Fibroblast of skin of left biceps (primary cell): ENCODE data around the gene OR1L8.
"Not testable (repeated sequence)": the region's sequence is repeated elsewhere in the genome, so short reads cannot be mapped to it uniquely, and the experiment has no call there.

Experiments used
- DNase-seq, 2 experiments: peaks; one replicate each; pipeline ENCODE4 v3.0.0-alpha.2; 2013; ENCODE audit warnings: low read depth in 2 of 2

The OR1L8 gene, protein sequence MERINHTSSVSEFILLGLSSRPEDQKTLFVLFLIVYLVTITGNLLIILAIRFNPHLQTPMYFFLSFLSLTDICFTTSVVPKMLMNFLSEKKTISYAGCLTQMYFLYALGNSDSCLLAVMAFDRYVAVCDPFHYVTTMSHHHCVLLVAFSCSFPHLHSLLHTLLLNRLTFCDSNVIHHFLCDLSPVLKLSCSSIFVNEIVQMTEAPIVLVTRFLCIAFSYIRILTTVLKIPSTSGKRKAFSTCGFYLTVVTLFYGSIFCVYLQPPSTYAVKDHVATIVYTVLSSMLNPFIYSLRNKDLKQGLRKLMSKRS

GRCh38 chr9:122583284-122583683 lies at the start of gene OR1L8:
Gene OR1L8, minus strand, starts transcription at chr9:122583384. Its CDS starts 14,907 bp downstream, at chr9:122568477.
- DNase-seq: not testable (repeated sequence)

DNA sequence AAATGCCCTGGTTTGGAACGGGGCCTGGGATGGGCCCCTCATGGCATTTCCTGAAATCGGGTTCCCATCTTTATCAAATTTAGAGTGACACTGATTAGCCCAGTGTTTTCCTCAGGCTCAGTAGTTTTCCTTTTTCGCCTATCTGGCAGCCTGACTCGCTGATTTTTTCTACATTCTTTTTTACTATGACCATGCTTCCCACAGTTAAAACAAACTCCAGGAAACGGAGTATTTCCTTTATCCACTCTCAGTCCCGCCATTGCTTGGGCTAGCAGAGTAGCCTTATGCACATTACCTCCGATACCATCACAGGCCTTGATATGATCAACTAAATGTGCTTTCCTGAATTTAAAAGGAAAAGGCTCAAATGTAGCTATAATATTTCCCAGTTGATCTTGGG lies 36.8 kb upstream of the OR1L8 start:
- DNase-seq: no peak

- DNase-seq: no peak
Observed at GRCh38 chr9:122614362-122614761, 31.2 kb upstream of the OR1L8 start, which contains the start of gene OR1Q1. Gene OR1Q1, plus strand, starts transcription at chr9:122614738. Its CDS starts 0 bp downstream, at chr9:122614738.

GRCh38 chr9:122609804-122610203 lies 26.6 kb upstream of the OR1L8 start:
- no peak for DNase-seq

- no peak for DNase-seq
Observed at GRCh38 chr9:122606587-122606986, 23.4 kb upstream of the OR1L8 start.

DNA sequence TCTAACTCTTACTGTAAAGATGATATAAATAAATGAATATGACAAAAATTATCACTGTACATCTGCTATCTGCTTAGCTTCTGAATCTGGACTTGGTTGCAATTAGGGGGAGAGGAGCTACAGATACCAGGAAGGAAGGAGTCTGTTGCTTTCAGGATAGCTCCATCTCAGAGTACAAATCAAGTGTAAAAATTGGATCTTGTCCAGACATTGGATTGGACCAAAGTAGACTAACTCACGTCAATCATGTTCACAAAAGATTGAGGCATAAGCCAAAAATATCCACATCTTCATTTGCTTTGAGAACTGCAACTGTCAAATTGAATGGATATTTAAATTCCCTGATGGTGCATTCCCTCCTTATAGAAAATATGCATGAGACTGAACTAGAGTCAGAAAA lies 22.5 kb upstream of the OR1L8 start:
- DNase-seq: no peak

GRCh38 chr9:122580360-122580759 lies 2.8 kb downstream of the OR1L8 start:
- DNase-seq: no peak

- no peak for DNase-seq
Observed at GRCh38 chr9:122579874-122580273, 3.3 kb downstream of the OR1L8 start.

GRCh38 chr9:122572456-122572855 lies 10.7 kb downstream of the OR1L8 start:
- DNase-seq: no peak

DNA sequence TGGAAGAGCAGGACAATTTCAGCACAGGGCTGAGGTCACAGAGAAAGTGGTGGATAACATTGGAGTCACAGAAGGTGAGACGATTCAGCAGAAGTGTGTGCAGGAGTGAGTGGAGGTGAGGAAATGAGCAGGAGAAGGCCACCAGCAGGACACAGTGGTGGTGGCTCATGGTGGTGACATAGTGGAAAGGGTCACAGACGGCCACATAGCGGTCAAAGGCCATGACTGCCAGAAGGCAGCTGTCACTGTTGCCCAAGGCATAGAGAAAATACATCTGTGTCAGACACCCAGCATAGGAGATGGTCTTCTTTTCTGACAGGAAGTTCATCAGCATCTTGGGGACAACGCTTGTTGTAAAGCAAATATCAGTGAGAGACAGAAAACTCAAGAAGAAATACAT lies 15.3 kb downstream of the OR1L8 start:
- no peak for DNase-seq

- no peak for DNase-seq
Observed at GRCh38 chr9:122562134-122562760, 20.9 kb downstream of the OR1L8 start.

DNA sequence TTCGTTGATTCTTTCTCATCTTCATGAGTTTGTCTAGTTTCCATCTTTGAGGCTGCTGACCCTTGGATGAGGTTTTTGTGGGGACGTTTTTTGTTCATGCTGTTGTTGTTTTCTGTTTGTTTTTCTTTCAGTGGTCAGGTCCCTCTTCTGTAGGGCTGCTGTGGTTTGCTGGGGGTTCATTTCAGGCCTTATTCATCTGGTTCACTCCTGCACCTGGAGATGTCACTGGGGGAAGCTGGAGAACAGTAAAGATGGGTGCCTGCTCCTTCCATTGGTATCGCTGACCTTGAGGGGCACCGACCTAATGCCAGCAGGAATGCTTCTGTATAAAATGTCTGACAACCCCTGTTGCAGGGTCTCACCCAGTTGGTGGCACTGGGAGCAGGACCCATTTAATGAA lies 21.7 kb downstream of the OR1L8 start:
- no peak for DNase-seq

DNA sequence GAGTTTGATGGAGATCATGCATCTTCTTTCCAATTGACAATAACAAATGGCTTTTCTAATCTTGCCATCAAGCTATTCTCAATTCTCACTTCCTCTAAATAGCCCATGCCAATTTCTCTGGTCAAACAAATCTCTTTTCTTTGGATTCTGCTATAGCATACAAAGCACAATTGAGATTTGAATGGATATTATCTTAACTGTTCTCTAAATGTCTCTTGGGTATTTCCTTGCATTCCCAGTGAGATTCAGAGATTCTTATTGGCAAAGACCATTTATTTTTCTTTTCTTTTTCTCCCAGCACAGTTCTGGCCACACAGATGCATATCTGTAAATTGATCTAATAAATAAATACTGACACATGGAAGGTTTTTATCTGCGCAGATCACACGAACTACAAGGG lies 30.4 kb downstream of the OR1L8 start, which contains the start of gene OR1N2:
OR1N2 (plus strand) TSS at position 301 of the 400 bp plus-strand sequence. CDS start 100 bp downstream, outside the sequence.
- DNase-seq: no peak

DNA sequence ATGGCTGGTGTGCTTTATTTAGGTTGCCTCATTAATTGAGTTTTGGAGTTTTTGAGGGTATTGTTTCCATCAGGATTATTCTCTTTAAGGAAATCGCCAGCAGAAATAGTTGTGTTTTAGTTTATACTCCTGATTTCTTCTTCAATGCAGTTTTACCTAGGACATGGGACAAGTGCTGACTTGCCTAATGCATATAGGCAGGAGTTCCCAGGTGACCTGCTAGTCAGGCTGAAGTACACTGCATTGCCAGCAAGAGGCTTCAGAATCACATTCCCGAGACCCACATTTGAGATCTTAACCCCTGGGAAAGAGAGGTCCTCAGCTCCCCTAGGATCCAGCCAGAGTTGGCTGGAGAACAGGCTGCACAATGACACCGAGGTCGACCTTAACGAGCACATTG lies 31.8 kb downstream of the OR1L8 start:
- no peak for DNase-seq

GRCh38 chr9:122546196-122546595 lies 37.0 kb downstream of the OR1L8 start:
- no peak for DNase-seq

GRCh38 chr9:122538757-122539156 lies 44.4 kb downstream of the OR1L8 start:
- no peak for DNase-seq

GRCh38 chr9:122537066-122537465 lies 46.1 kb downstream of the OR1L8 start:
- DNase-seq: not testable (repeated sequence)

DNA sequence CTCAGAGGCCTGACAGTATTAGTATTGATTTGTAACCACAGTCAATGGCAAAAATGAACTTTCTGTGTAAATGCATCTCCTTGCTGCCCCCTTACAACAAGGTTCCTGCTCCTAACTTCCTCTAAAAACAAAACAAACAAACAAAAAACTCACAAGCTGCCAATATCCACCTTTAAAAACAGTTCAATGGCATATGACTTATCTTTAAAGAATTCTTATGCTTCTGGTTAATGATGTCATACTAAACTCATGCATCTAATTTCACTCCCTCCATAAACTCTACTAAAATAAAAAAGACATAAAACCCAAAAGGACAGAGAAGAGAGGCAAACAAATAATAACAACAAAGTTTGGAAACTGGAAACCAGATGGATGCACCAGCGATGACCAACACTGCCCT lies 47.0 kb downstream of the OR1L8 start:
- no peak for DNase-seq

DNA sequence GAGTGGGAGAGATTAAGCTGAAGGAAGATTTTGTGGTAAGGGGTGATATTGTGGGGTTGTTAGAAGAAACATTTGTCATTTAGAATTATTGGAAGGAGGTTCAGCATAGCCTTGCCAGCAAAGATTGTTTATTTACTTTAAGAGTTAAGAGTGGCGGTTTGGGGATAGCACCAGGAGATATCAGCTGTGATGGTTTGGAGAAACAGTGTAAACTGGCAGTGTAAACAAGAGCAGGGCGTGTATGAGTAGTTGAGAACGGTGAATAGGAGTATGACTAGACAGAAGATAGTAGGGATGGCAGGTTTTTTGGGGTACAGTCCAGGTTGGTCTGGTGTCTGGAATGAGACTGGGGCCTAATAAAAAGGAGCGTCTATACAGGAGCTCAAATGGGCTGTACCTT lies 52.0 kb downstream of the OR1L8 start:
- not testable (repeated sequence) for DNase-seq

DNA sequence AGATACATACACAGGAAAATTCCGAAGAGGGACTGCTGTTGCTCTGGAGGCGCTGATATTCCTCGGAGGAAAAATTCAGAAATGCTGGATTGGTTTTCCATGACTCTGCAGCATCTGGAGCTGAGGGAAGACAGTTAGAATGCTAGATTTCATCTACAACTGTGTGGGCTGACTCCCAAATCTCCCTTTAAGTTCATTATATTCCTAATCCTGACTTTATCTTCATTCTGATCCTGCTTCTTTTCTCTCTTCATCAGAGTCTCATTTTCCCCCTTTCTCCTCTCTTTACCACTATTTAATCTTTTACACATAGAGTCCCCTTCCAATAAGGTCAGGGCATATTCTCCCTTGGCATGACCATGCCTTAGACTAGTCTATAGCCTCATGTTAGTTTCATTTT lies 56.0 kb downstream of the OR1L8 start, which contains the start of gene OR1N1:
OR1N1 (minus strand) TSS at position 101 of the 400 bp plus-strand sequence; CDS start at position 101, 0 bp downstream.
- no peak for DNase-seq

DNA sequence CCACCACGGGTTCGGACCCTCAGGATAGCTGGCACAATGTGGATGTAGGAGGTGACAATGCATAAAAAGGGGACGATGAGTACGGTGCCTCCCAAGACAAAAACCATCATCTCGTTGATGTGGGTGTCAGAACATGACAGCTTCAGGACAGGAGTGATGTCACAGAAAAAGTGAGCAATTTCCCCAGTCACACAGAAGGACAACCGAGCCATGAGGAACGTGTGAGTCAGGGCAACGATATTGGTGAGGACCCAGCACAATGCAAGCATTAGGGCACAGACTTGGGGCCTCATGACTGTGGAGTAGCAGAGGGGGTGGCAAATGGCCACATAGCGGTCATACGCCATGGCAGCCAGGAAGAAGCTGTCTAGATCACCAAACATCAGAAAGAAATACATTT lies 56.6 kb downstream of the OR1L8 start:
- DNase-seq: no peak

GRCh38 chr9:122519376-122519775 lies 63.8 kb downstream of the OR1L8 start:
- DNase-seq: no peak

DNA sequence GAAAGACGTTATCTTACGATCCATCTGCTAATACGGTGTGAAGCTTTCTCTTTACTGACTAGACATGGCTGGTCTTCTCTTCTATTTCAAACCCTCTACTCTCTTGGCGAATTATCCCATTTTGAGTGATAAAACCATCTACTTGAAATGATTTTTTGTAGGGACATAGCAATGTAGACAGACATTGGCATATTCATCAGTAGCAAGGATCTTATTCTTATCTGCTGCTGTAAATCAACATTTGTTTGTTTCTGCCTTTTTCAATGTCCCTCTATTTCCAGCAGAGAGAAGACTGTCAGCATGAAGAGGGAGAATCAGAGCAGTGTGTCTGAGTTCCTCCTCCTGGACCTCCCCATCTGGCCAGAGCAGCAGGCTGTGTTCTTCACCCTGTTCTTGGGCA lies 64.3 kb downstream of the OR1L8 start, which contains the start of gene OR1J4:
OR1J4 (plus strand) TSS at position 301 of the 400 bp plus-strand sequence; CDS start at position 301, 0 bp downstream.
- DNase-seq: no peak
